Common myeloid progenitor, CD34-positive (primary cell): ENCODE data around the gene LIN54.
"Not testable (repeated sequence)": the region's sequence is repeated elsewhere in the genome, so short reads cannot be mapped to it uniquely, and the experiment has no call there.

Source experiments
- CTCF ChIA-PET: fragments of 350-600 bp; sonication (Branson Sonifier 250); formaldehyde crosslinking; loops from one replicate; lab custom pipeline; 2021; ENCODE audit warnings: antibody characterized with exemption; lab: Charles Lee
- POLR2A ChIA-PET: fragments of 350-600 bp; sonication (Branson Sonifier 250); formaldehyde crosslinking; loops from one replicate; lab custom pipeline; 2021; ENCODE audit warnings: antibody characterized with exemption; lab: Charles Lee
- DNase-seq, 3 donors: peaks; one replicate each; pipeline versions ENCODE4 v3.0.0 to v3.0.0-alpha.2; 2013
- H3K27ac ChIP-seq, 2 experiments: 1 replicate in 1 of 2; 2 replicates in 1 of 2; pipeline ENCODE4 v1.7.0; 2013; ENCODE audit warnings: inconsistent platforms in 2 of 2, low read length in 2 of 2, mild to moderate bottlenecking in 2 of 2, low read depth in 1 of 2, moderate library complexity in 1 of 2; ENCODE audit not compliant: severe bottlenecking in 2 of 2, insufficient read depth in 1 of 2, poor library complexity in 1 of 2
- H3K27me3 ChIP-seq, 5 experiments: replicated peaks in 2 of 5; 1 replicate in 3 of 5; 2 replicates in 2 of 5; pipeline versions ENCODE4 v1.6.1 to v1.7.0; 2013; ENCODE audit warnings: low read length in 4 of 5, mild to moderate bottlenecking in 2 of 5, moderate library complexity in 2 of 5, inconsistent platforms in 1 of 5; ENCODE audit not compliant: insufficient read depth in 5 of 5, control insufficient read depth in 4 of 5
- H3K36me3 ChIP-seq, 4 experiments: 1 replicate in 2 of 4; 2 replicates in 2 of 4; pipeline versions ENCODE4 v1.6.1 to v1.7.0; 2013; ENCODE audit warnings: low read length in 3 of 4, control low read depth in 1 of 4, mild to moderate bottlenecking in 1 of 4; ENCODE audit not compliant: control insufficient read depth in 4 of 4, insufficient read depth in 4 of 4
- H3K4me1 ChIP-seq, 4 experiments: 1 replicate in 3 of 4; 2 replicates in 1 of 4; pipeline versions ENCODE4 v1.6.1 to v1.7.1; 2013; ENCODE audit warnings: low read length in 3 of 4, mild to moderate bottlenecking in 3 of 4, control low read depth in 1 of 4, inconsistent platforms in 1 of 4, moderate library complexity in 1 of 4; ENCODE audit not compliant: control insufficient read depth in 4 of 4, insufficient read depth in 4 of 4; ENCODE audit errors: control extremely low read depth in 1 of 4
- H3K4me3 ChIP-seq, 7 experiments: 1 replicate in 4 of 7; 2 replicates in 3 of 7; pipeline versions ENCODE4 v1.5.1 to v1.7.0; 2013; ENCODE audit warnings: mild to moderate bottlenecking in 7 of 7, low read length in 6 of 7, moderate library complexity in 6 of 7, inconsistent platforms in 2 of 7, low read depth in 2 of 7, control low read depth in 1 of 7; ENCODE audit not compliant: insufficient read depth in 4 of 7, control insufficient read depth in 1 of 7; ENCODE audit errors: extremely low read depth in 1 of 7
- H3K9me3 ChIP-seq, 5 experiments: 1 replicate in 4 of 5; 2 replicates in 1 of 5; pipeline versions ENCODE4 v1.6.1 to v1.7.1; 2013; ENCODE audit warnings: low read length in 4 of 5, mild to moderate bottlenecking in 2 of 5, inconsistent platforms in 1 of 5, low read depth in 1 of 5, moderate library complexity in 1 of 5; ENCODE audit not compliant: control insufficient read depth in 4 of 5, insufficient read depth in 2 of 5; ENCODE audit errors: control extremely low read depth in 1 of 5
- WGBS: methylation state at CpG from one replicate; pipeline ENCODE4 v1.1.5; 2013; ENCODE audit not compliant: insufficient coverage; 5-methylcytosine and 5-hydroxymethylcytosine counted together

The LIN54 gene

GRCh38 chr4:83012687-83013419 lies 2.2 kb upstream of the LIN54 start:
- no peaks in the 10 kb centered on the region for H3K9me3 ChIP-seq
- H3K36me3 ChIP-seq: peaks cover 0 to 2% (median 0%) of the 10 kb centered on the region in 4 experiments
- ChIA-PET CTCF (interaction anchor here (0.9 to 1.6 kb wide), 7 partner anchors 9 to 162 kb away, joined by 3 to 8 read pairs (median 3); partner anchors contain the start of gene COPS4), POLR2A (interaction anchor here (1.5 to 2.5 kb wide), 2 partner anchors 22 to 113 kb away, joined by 5 to 9 read pairs; partner anchors contain the start of genes COPS4 and THAP9)
- WGBS: 0% methylated on average over 37 of the region's 73 CpGs
- H3K27ac ChIP-seq: peak overlapping the region; percentile 81 to 89
- H3K4me3 ChIP-seq: peak overlapping the region; percentile 77 to 97 (median 83)
- peak; percentile 97 to 99 (median 98) for DNase-seq
- H3K4me1 ChIP-seq: peaks cover 21 to 39% (median 29%) of the 10 kb centered on the region in 4 experiments
- no peaks in the 10 kb centered on the region for H3K27me3 ChIP-seq

- WGBS: 0% methylated on average over 40 of the region's 43 CpGs
- Histone ChIP-seq H3K4me1 (peaks cover 21 to 42% (median 29%) of the 10 kb centered on the region in 4 experiments), H3K27me3 (no peaks in the 10 kb centered on the region), H3K27ac (peak overlapping the region in 1 of 2 experiments; percentile 89), H3K4me3 (peak overlapping the region; percentile 77 to 97 (median 83)), H3K9me3 (no peaks in the 10 kb centered on the region), H3K36me3 (peaks cover 0 to 2% (median 0%) of the 10 kb centered on the region in 4 experiments)
- ChIA-PET CTCF (interaction anchor here (1.0 to 1.6 kb wide), 4 partner anchors 18 to 161 kb away, joined by 3 to 8 read pairs (median 4); partner anchors contain the start of gene COPS4), POLR2A (interaction anchor here (1.5 to 2.5 kb wide), 2 partner anchors 23 to 112 kb away, joined by 5 to 9 read pairs; partner anchors contain the start of genes COPS4 and THAP9)
- peak in 2 of 3 donors; percentile 36 to 49 for DNase-seq
Observed at GRCh38 chr4:83012200-83012686, 1.6 kb upstream of the LIN54 start.

GRCh38 chr4:83011689-83012199 lies 1.1 kb upstream of the LIN54 start:
- 0% methylated on average over 1 of the region's 5 CpGs for WGBS
- H3K4me3 ChIP-seq: peak overlapping the region; percentile 77 to 97 (median 83)
- H3K36me3 ChIP-seq: peaks cover 0 to 2% (median 0%) of the 10 kb centered on the region in 4 experiments
- no peak for DNase-seq
- CTCF ChIA-PET: interaction anchor here (0.7 to 1.8 kb wide), 12 partner anchors 22 to 269 kb away, joined by 3 to 8 read pairs (median 3); partner anchors contain the start of gene COPS4
- no peaks in the 10 kb centered on the region for H3K9me3 ChIP-seq
- POLR2A ChIA-PET: interaction anchor here (0.6 to 2.5 kb wide), 4 partner anchors 23 to 112 kb away, joined by 3 to 9 read pairs (median 4); partner anchors contain the start of genes COPS4 and THAP9
- no peaks in the 10 kb centered on the region for H3K27me3 ChIP-seq
- H3K27ac ChIP-seq: peak overlapping the region in 1 of 2 experiments; percentile 89
- peaks cover 21 to 42% (median 29%) of the 10 kb centered on the region in 4 experiments for H3K4me1 ChIP-seq

- CTCF ChIA-PET: interaction anchor here (1.2 to 1.8 kb wide), 4 partner anchors 19 to 169 kb away, joined by 3 to 6 read pairs (median 4); no protein-coding TSS in a partner anchor
- Histone ChIP-seq H3K9me3 (no peaks in the 10 kb centered on the region), H3K4me3 (peak overlapping the region; percentile 80 to 97 (median 86)), H3K36me3 (peaks cover 0 to 2% (median 0%) of the 10 kb centered on the region in 4 experiments), H3K27ac (peak overlapping the region; percentile 84 to 95), H3K4me1 (peaks cover 21 to 42% (median 29%) of the 10 kb centered on the region in 4 experiments), H3K27me3 (no peaks in the 10 kb centered on the region)
- DNase-seq: peak in 2 of 3 donors; percentile 69 to 72
- 0% methylated on average over 14 of the region's 14 CpGs for WGBS
- POLR2A ChIA-PET: interaction anchor here (1.1 kb wide), 1 partner anchor 110 kb away, joined by 3 read pairs; the partner anchor contains the start of gene THAP9
Observed at GRCh38 chr4:83010111-83010521, 507 bp downstream of the LIN54 start.

- ChIA-PET CTCF (interaction anchor here (1.2 to 1.3 kb wide), 2 partner anchors 19 to 66 kb away, joined by 3 to 4 read pairs; no protein-coding TSS in a partner anchor), POLR2A (interaction anchor here (1.1 kb wide), 1 partner anchor 109 kb away, joined by 3 read pairs; the partner anchor contains the start of gene THAP9)
- WGBS: no CpG with 5 or more reads among the region's 3 CpGs
- peak overlapping the region; percentile 84 to 95 for H3K27ac ChIP-seq
- H3K27me3 ChIP-seq: no peaks in the 10 kb centered on the region
- H3K4me3 ChIP-seq: peak overlapping the region in 6 of 7 experiments; percentile 80 to 97 (median 90)
- H3K36me3 ChIP-seq: peaks cover 0 to 2% (median 0%) of the 10 kb centered on the region in 4 experiments
- H3K9me3 ChIP-seq: no peaks in the 10 kb centered on the region
- peaks cover 21 to 42% (median 29%) of the 10 kb centered on the region in 4 experiments for H3K4me1 ChIP-seq
- DNase-seq: no peak
Observed at GRCh38 chr4:83009529-83009928, 1.1 kb downstream of the LIN54 start.

- H3K4me1 ChIP-seq, H3K27ac ChIP-seq, H3K36me3 ChIP-seq, POLR2A ChIA-PET, H3K4me3 ChIP-seq, DNase-seq, H3K9me3 ChIP-seq, H3K27me3 ChIP-seq: not testable (repeated sequence)
- WGBS: 93% methylated on average over 6 of the region's 14 CpGs
- CTCF ChIA-PET: interaction anchor here (1.1 to 3.0 kb wide), 3 partner anchors 12 to 32 kb away, joined by 3 to 16 read pairs (median 4); partner anchors contain the start of gene COPS4
Observed at GRCh38 chr4:83003044-83003791, 7.4 kb downstream of the LIN54 start.
